ENCODE results near the gene MYDGF. TPM values are rescaled to one million over a fixed set of nuclear protein-coding genes. Genes with fewer than 3 reads are reported as not detected.

Gene MYDGF
- total and polyA plus RNA-seq, 9 of the 15 experiments (the other 6 are each of a cell fraction or from before 2014, with no cell fraction given): 4.2 to 141 (median 82.1) TPM

- peak; percentile 55; the same call in 1 of the 2 replicates for TF ChIP-seq ZBTB40 (IDR thresholded peaks at IDR 0.05)
- no peak for TF ChIP-seq ZBTB40 (CRISPR knock-in tag; IDR thresholded peaks at IDR 0.05)
- no peak for TF ChIP-seq CHD7 (IDR thresholded peaks at IDR 0.05; ENCODE audit: low read depth, low read length)
- TF ChIP-seq MYC (IDR thresholded peaks at IDR 0.05; ENCODE audit: low read depth, low read length): peak; percentile 96
- peak; percentile 77; the same call in 1 of the 2 replicates for TF ChIP-seq MYC (CRISPR knock-in tag; IDR thresholded peaks at IDR 0.05; ENCODE audit: borderline replicate concordance, low read depth)
- TF ChIP-seq ZNF766 (CRISPR knock-in tag; conservative IDR thresholded peaks at IDR 0.05): no peak
These were observed 31.2 kb downstream of the MYDGF start, which contains the start of gene TNFAIP8L1 (continued) for GRCh38 chr19:4638828-4639530.

Measured in K562 (cell line).